T-cell (primary cell): ENCODE results near the gene MACO1. TPM values are rescaled to one million over a fixed set of nuclear protein-coding genes. Genes with fewer than 3 reads are reported as not detected.
A peak's percentile ranks its signal among the peaks of the same experiment; 100 is the strongest.
"Not testable (repeated sequence)": the region's sequence is repeated elsewhere in the genome, so short reads cannot be mapped to it uniquely, and the experiment has no call there.

Source experiments
- ATAC-seq, 4 experiments: fragments of 200-7000 bp in 3 of 4; fragments of 150-1000 bp in 1 of 4; cut with Tn5 transposase; replicated peaks in 1 of 4; 1 replicate in 3 of 4; 2 replicates in 1 of 4; pipeline ENCODE4 v1.10.0; 2021; ENCODE audit warnings: moderate library complexity in 3 of 4, mild to moderate bottlenecking in 2 of 4, moderate number of reproducible peaks in 1 of 4
- CTCF ChIA-PET, 2 donors: fragments of 300-600 bp; sonication (Branson Sonifier 250); formaldehyde crosslinking; loops; one replicate each; lab custom pipeline; 2022; ENCODE audit warnings: antibody characterized with exemption in 2 of 2; lab: Charles Lee
- POLR2A ChIA-PET, 2 donors: fragments of 300-600 bp; sonication (Branson Sonifier 250); formaldehyde crosslinking; loops; one replicate each; lab custom pipeline; 2022; ENCODE audit warnings: antibody characterized with exemption in 2 of 2; lab: Charles Lee
- DNase-seq, 35 experiments: peaks; one replicate each; pipeline versions ENCODE4 v3.0.0 to v3.0.0-alpha.2; 2013 to 2023
- H3K27ac ChIP-seq: one replicate; pipeline ENCODE4 v1.5.1; 2013; ENCODE audit warnings: low read length
- H3K27me3 ChIP-seq, 2 experiments: replicated peaks in 1 of 2; 1 replicate in 1 of 2; 2 replicates in 1 of 2; pipeline versions ENCODE4 v1.6.1 to v1.7.0; 2013; ENCODE audit warnings: low read length in 1 of 2, mixed read lengths in 1 of 2; ENCODE audit not compliant: control insufficient read depth in 2 of 2, insufficient read depth in 2 of 2; ENCODE audit errors: extremely low read depth in 1 of 2
- H3K36me3 ChIP-seq, 2 donors: 1 replicate in 1 of 2; 2 replicates in 1 of 2; pipeline versions ENCODE4 v1.6.1 to v1.7.0; 2013; ENCODE audit warnings: low read length in 1 of 2; ENCODE audit not compliant: control insufficient read depth in 2 of 2, insufficient read depth in 1 of 2; ENCODE audit errors: extremely low read depth in 1 of 2
- H3K4me1 ChIP-seq, 2 experiments: 1 replicate in 1 of 2; 2 replicates in 1 of 2; pipeline versions ENCODE4 v1.6.1 to v1.7.0; 2013; ENCODE audit warnings: low read length in 2 of 2, mixed read lengths in 1 of 2; ENCODE audit not compliant: insufficient read depth in 2 of 2, control insufficient read depth in 1 of 2; ENCODE audit errors: extremely low read depth in 1 of 2
- H3K4me3 ChIP-seq, 2 donors: 1 replicate in 1 of 2; 2 replicates in 1 of 2; pipeline versions ENCODE4 v1.5.1 to v1.7.0; 2013; ENCODE audit warnings: mild to moderate bottlenecking in 2 of 2, low read length in 1 of 2, moderate library complexity in 1 of 2; ENCODE audit not compliant: control insufficient read depth in 1 of 2; ENCODE audit errors: extremely low read depth in 1 of 2
- H3K9me3 ChIP-seq: 2 replicates; pipeline ENCODE4 v1.7.0; 2013
- H3K27ac Mint-ChIP-seq, 2 donors: one replicate each; pipeline ENCODE4 v1.8.0; 2020 to 2021; ENCODE audit warnings: mild to moderate bottlenecking in 2 of 2, mixed read lengths in 2 of 2
- H3K27me3 Mint-ChIP-seq, 2 donors: one replicate each; pipeline ENCODE4 v1.8.0; 2021 to 2022; ENCODE audit warnings: mixed read lengths in 2 of 2
- H3K36me3 Mint-ChIP-seq: one replicate; pipeline ENCODE4 v1.8.0; 2021; ENCODE audit warnings: mixed read lengths
- H3K4me1 Mint-ChIP-seq, 3 donors: one replicate each; pipeline ENCODE4 v1.8.0; 2020 to 2022; ENCODE audit warnings: mixed read lengths in 3 of 3, mild to moderate bottlenecking in 1 of 3
- H3K4me3 Mint-ChIP-seq, 3 donors: one replicate each; pipeline ENCODE4 v1.8.0; 2020 to 2022; ENCODE audit warnings: mild to moderate bottlenecking in 3 of 3, mixed read lengths in 3 of 3, moderate library complexity in 3 of 3
- H3K9me3 Mint-ChIP-seq, 3 donors: one replicate each; pipeline ENCODE4 v1.8.0; 2020 to 2022; ENCODE audit warnings: mixed read lengths in 3 of 3
- WGBS: methylation state at CpG from one replicate; pipeline ENCODE4 v1.1.5; 2013; ENCODE audit warnings: missing lambda C conversion rate; ENCODE audit not compliant: insufficient coverage; 5-methylcytosine and 5-hydroxymethylcytosine counted together
- total RNA-seq, 35 experiments: library from RNA in 6 of 35; stranded (reverse) in 6 of 35; fragments of 120-200 nt in 1 of 35; gene quantifications; one replicate each; pipeline versions ENCODE4 v1.2.1 to v1.2.4 and lab custom pipeline; 2013 to 2026

The MACO1 gene
- total RNA-seq, 5 donors from 2014 or later (not counting 1 experiment from before 2014, with no cell fraction given): 19.7 to 23.2 (median 21.5) TPM

GRCh38 chr1:25437672-25438071, 7.0 kb downstream of the MACO1 start:
- no peaks in the 10 kb centered on the region for H3K9me3 ChIP-seq
- H3K27me3 ChIP-seq: no peaks in the 10 kb centered on the region
- 100% methylated on average over 3 of the region's 8 CpGs for WGBS
- Mint-ChIP-seq H3K9me3 (no peaks in the 10 kb centered on the region), H3K27ac (no peak overlapping the region), H3K27me3 (no peaks in the 10 kb centered on the region), H3K4me3 (no peak overlapping the region), H3K36me3 (peaks cover 4% of the 10 kb centered on the region), H3K4me1 (peaks cover 64 to 72% (median 64%) of the 10 kb centered on the region in 3 donors)
- H3K4me3 ChIP-seq: no peak overlapping the region
- DNase-seq (no peak), ATAC-seq (no peak)
- ChIA-PET POLR2A (interaction anchor here in 1 of 2 donors (0.6 kb wide), 3 partner anchors 22 to 766 kb away, joined by 3 to 9 read pairs (median 4); no protein-coding TSS in a partner anchor), CTCF (interaction anchor here in 1 of 2 donors (0.7 kb wide), 1 partner anchor 1098 kb away, joined by 4 read pairs; no protein-coding TSS in a partner anchor)
- H3K4me1 ChIP-seq: peaks cover 8 to 31% of the 10 kb centered on the region in 2 experiments
- no peak overlapping the region for H3K27ac ChIP-seq
- H3K36me3 ChIP-seq: no peaks in the 10 kb centered on the region

- peaks cover 8 to 23% of the 10 kb centered on the region in 2 experiments for H3K4me1 ChIP-seq
- no peaks in the 10 kb centered on the region for H3K9me3 Mint-ChIP-seq
- 100% methylated on average over 5 of the region's 6 CpGs for WGBS
- ChIA-PET CTCF (interaction anchor here (0.6 to 0.8 kb wide), 3 partner anchors 15 to 209 kb away, joined by 3 to 4 read pairs (median 3); no protein-coding TSS in a partner anchor), POLR2A (interaction anchor here (0.7 kb wide), 2 partner anchors 32 to 1624 kb away, joined by 3 read pairs; no protein-coding TSS in a partner anchor)
- no peak overlapping the region for H3K27ac ChIP-seq
- H3K36me3 ChIP-seq: no peaks in the 10 kb centered on the region
- DNase-seq (no peak), ATAC-seq (no peak)
- no peak overlapping the region for H3K27ac Mint-ChIP-seq
- H3K4me3 ChIP-seq: no peak overlapping the region
- H3K9me3 ChIP-seq: no peaks in the 10 kb centered on the region
- H3K4me3 Mint-ChIP-seq: no peak overlapping the region
- H3K4me1 Mint-ChIP-seq: peaks cover 57 to 65% (median 59%) of the 10 kb centered on the region in 3 donors
- H3K27me3 Mint-ChIP-seq: no peaks in the 10 kb centered on the region
- H3K27me3 ChIP-seq: no peaks in the 10 kb centered on the region
- H3K36me3 Mint-ChIP-seq: peaks cover 7% of the 10 kb centered on the region
These were observed 8.6 kb downstream of the MACO1 start for GRCh38 chr1:25439287-25439686.

- Histone ChIP-seq H3K27me3 (no peaks in the 10 kb centered on the region), H3K4me3 (no peak overlapping the region), H3K4me1 (peaks cover 2 to 12% of the 10 kb centered on the region in 2 experiments), H3K9me3 (no peaks in the 10 kb centered on the region), H3K36me3 (peaks cover 3% of the 10 kb centered on the region in 2 donors), H3K27ac (no peak overlapping the region)
- DNase-seq: no peak
- Mint-ChIP-seq H3K9me3 (no peaks in the 10 kb centered on the region), H3K27me3 (no peaks in the 10 kb centered on the region), H3K4me1 (peaks cover 45 to 51% (median 47%) of the 10 kb centered on the region in 3 donors), H3K4me3 (no peak overlapping the region), H3K36me3 (peaks cover 10% of the 10 kb centered on the region), H3K27ac (peak overlapping the region in 1 of 2 donors; percentile 61)
- ATAC-seq: no peak
- 100% methylated on average over 1 of the region's 1 CpG for WGBS
- ChIA-PET POLR2A (no interaction called here), CTCF (no interaction called here)
These were observed 11.5 kb downstream of the MACO1 start for GRCh38 chr1:25442178-25442577.

GRCh38 chr1:25443030-25443699, 12.5 kb downstream of the MACO1 start:
- Mint-ChIP-seq H3K27me3 (no peaks in the 10 kb centered on the region), H3K9me3 (no peaks in the 10 kb centered on the region), H3K4me1 (peaks cover 45 to 53% (median 46%) of the 10 kb centered on the region in 3 donors), H3K4me3 (peak overlapping the region in 1 of 3 donors; percentile 2), H3K27ac (peak overlapping the region; percentile 16 to 61), H3K36me3 (peaks cover 17% of the 10 kb centered on the region)
- peak in 3 of 4 experiments; percentile 60 to 75 (median 64) for ATAC-seq
- Histone ChIP-seq H3K4me1 (peaks cover 2 to 12% of the 10 kb centered on the region in 2 experiments), H3K27ac (no peak overlapping the region), H3K27me3 (no peaks in the 10 kb centered on the region), H3K4me3 (no peak overlapping the region), H3K36me3 (peaks cover 3 to 8% of the 10 kb centered on the region in 2 donors), H3K9me3 (no peaks in the 10 kb centered on the region)
- POLR2A ChIA-PET: interaction anchor here in 1 of 2 donors (0.6 kb wide), 1 partner anchor 44 kb away, joined by 5 read pairs; no protein-coding TSS in a partner anchor
- whole genome bisulfite sequencing: 88% methylated on average over 2 of the region's 4 CpGs
- no peak for DNase-seq
- CTCF ChIA-PET: no interaction called here

GRCh38 chr1:25444604-25445003, 13.9 kb downstream of the MACO1 start:
- H3K27ac Mint-ChIP-seq, H3K9me3 ChIP-seq, H3K4me3 ChIP-seq, ATAC-seq, H3K27me3 Mint-ChIP-seq, H3K27me3 ChIP-seq, H3K4me3 Mint-ChIP-seq, CTCF ChIA-PET, DNase-seq, H3K27ac ChIP-seq, H3K9me3 Mint-ChIP-seq: not testable (repeated sequence)
- H3K36me3 Mint-ChIP-seq: peaks cover 17% of the 10 kb centered on the region
- 92% methylated on average over 3 of the region's 5 CpGs for WGBS
- peaks cover 43 to 53% (median 46%) of the 10 kb centered on the region in 3 donors for H3K4me1 Mint-ChIP-seq
- POLR2A ChIA-PET: interaction anchor here in 1 of 2 donors (0.6 kb wide), 2 partner anchors 572 to 1297 kb away, joined by 3 to 5 read pairs; no protein-coding TSS in a partner anchor
- peaks cover 2 to 12% of the 10 kb centered on the region in 2 experiments for H3K4me1 ChIP-seq
- peaks cover 3 to 14% of the 10 kb centered on the region in 2 donors for H3K36me3 ChIP-seq

GRCh38 chr1:25445993-25446538, 15.4 kb downstream of the MACO1 start:
- no peaks in the 10 kb centered on the region for H3K9me3 ChIP-seq
- H3K27ac ChIP-seq: no peak overlapping the region
- H3K36me3 ChIP-seq: peaks cover 3 to 14% of the 10 kb centered on the region in 2 donors
- ATAC-seq (peak in 1 of 4 experiments; percentile 42), DNase-seq (no peak)
- POLR2A ChIA-PET: no interaction called here
- H3K4me3 ChIP-seq: no peak overlapping the region
- Mint-ChIP-seq H3K27me3 (no peaks in the 10 kb centered on the region), H3K4me3 (no peak overlapping the region), H3K9me3 (no peaks in the 10 kb centered on the region), H3K27ac (peak overlapping the region in 1 of 2 donors; percentile 4), H3K36me3 (peaks cover 23% of the 10 kb centered on the region), H3K4me1 (peaks cover 39 to 49% (median 39%) of the 10 kb centered on the region in 3 donors)
- peaks cover 2 to 11% of the 10 kb centered on the region in 2 experiments for H3K4me1 ChIP-seq
- CTCF ChIA-PET: no interaction called here
- H3K27me3 ChIP-seq: no peaks in the 10 kb centered on the region
- WGBS: 40% methylated on average over 1 of the region's 2 CpGs
